GM19193 (cell line): ENCODE measurements around the gene GTPBP6.

Source experiments
- POLR2A ChIP-seq: IDR thresholded peaks from 4 replicates; pipeline ENCODE4 v1.6.1; 2011; ENCODE audit not compliant: insufficient read depth, insufficient read length; ENCODE audit errors: extremely low read depth

GTPBP6 gene

DNA sequence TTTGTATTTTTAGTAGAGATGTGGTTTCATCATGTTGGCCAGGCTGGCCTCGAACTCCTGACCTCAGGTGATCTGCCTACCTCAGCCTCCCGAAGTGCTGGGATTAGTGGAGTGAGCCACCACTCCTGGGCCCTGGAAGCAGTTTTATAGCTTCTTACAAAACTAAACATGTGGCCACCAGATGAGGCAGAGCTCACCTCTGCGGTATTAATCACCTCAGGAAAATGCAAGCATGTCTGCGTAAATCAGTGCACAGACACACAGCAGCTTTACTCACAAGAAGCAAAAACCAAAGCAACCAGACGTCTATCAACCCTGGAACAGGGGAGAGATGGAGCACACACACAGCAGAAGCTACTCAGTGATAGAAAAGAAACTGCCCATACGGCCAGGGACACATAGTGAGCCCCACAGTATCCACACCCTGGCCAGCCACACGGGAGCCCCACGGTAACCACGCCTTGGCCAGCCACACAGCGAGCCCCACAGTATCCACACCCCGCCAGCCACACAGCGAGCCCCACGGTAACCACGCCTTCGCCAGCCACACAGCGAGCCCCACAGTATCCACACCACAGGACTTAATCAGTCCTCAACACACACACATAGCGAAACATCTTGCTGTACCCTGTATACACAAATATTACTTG is 37.9 kb upstream of the GTPBP6 start:
- TF ChIP-seq POLR2A, result no peak

DNA sequence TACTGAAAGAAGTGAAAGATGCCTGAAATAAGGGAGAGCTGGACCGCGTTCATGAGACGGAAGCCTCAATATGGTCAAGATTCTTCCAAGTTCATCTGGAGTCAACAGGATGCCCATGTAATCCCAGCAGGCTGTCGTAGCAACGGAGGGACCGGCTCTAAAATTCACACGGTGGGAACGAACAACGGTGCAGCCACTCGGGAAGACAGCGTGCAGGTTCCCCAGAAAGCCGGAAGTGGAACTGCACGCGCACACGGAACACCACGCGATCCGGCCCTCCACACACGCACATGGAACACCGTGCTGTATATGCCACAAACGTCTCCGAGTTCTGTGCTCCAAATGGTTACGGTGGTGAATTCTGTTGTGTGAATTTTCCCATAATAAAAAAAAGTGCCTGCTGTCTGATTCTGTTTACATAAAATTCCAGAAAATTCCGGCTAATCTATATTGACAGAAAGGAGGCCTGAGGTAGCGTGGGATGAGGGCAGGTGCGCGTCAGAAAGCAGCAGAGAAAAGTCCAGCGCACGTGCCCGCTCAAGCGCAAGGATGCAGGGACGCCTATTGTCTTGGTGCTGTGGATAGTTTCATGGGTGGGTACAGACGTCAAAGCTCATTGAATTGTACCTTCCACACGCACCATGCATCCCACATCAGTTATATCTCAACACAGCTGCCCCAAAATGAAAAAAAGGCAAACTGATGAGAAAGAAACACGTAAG is 36.9 kb upstream of the GTPBP6 start:
- no peak for TF ChIP-seq POLR2A

DNA sequence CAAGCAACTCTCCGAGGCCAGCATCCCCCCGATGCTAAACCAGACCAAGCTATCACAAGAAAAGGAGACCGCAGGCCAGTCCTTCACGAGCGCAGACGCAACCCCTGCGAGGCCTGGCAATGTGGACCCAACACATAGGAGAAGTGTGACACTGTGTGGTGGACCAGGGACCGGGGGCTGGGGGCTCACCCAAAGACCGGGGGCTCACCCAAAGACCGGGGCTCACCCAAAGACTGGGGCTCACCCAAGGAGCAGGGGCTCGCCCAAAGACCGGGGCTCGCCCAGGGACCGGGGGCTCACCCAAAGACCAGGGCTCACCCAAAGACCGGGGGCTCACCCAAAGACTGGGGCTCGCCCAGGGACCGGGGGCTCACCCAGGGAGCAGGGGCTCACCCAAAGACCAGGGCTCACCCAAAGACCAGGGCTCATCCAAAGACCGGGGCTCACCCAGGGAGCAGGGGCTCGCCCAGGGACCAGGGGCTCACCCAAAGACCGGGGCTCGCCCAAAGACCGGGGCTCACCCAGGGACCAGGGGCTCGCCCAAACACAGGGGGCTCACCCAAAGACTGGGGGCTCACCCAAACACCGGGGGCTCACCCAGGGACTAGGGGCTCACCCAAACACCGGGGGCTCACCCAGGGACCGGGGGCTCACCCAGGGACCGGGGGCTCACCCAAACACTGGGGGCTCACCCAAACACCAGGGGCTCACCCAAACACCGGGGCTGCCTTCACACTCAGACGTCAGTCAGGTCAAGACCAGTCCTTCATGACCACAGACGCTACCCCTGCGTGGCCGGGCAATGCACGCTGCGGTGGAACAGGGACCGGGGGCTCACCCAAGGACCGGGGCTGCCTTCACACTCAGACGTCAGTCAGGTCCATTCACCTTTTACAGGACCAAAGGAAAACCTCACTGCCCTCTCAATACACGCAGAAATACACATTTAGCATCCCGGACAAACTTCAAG is 35.3 kb upstream of the GTPBP6 start:
- TF ChIP-seq POLR2A, result no peak

DNA sequence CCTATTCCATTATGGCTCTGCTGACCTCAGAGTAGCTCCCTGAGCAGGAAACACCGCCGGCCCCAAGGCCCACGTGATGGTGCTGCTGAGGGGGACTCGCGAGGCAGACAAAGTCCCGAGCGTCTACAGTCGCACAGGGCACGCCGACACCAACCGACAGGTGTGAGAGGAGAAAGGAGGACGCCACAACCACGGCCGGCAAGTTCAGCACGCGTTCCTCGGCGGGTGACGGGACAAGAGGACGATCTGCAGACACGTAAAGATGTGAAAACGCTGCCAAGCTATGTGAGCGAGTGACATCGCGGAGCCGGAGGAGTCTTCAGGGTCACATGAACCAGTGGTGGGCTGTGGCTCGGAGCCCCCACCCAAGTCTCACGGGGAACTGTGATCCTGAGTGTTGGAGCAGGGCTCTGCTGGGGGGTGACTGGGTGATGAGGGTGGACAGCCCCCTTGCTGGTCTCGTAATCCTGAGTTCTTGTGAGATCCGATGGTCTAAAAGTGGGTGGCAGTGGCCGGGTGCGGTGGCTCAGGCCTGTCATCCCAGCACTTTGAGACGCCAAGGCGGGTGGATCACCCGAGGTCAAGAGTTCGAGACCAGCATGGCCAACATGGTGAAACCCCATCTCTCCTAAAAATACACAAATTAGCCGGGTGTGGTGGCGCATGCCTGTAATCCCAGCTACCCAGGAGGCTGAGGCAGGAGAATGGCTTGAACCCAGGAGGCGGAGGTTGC is 34.2 kb upstream of the GTPBP6 start:
- TF ChIP-seq POLR2A, result no peak

DNA sequence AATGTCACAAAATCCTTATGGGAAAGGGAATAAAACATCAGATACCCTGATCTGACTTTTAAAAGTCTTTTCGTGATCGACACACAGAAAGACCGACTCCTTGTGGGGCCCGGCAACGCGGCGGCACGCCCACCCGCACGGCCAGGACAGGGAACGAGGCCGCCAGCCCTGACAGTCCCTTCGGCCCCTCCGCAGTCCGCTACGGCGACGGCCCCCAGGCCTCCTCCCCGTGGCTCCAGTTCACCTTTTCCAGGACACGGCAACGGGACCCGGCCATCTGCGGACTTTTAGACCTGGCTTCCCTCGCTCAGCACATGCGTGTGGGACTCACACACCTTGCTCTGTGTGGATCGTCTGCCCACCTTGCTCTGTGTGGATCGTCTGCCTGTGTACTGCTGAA is 33.6 kb upstream of the GTPBP6 start:
- no peak for TF ChIP-seq POLR2A

DNA sequence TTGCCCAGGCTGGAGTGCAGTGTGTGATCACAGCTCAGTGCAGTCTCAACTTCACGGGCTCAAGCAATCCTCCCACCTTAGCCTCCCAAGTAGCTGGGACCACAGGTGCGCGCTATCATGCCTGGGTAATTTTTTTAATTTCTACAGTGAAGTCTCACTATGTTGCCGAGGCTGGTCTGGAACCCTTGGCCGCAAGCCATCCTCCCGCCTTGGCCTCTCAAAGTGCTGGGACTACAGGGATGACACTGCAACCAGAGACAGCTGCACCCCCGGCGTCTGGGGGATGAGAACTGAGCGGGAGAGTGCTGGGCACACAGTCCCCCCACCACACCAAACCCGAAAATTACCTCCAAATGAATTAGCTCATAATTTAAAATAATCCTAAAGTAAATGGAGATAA is 33.1 kb upstream of the GTPBP6 start:
- no peak for TF ChIP-seq POLR2A

DNA sequence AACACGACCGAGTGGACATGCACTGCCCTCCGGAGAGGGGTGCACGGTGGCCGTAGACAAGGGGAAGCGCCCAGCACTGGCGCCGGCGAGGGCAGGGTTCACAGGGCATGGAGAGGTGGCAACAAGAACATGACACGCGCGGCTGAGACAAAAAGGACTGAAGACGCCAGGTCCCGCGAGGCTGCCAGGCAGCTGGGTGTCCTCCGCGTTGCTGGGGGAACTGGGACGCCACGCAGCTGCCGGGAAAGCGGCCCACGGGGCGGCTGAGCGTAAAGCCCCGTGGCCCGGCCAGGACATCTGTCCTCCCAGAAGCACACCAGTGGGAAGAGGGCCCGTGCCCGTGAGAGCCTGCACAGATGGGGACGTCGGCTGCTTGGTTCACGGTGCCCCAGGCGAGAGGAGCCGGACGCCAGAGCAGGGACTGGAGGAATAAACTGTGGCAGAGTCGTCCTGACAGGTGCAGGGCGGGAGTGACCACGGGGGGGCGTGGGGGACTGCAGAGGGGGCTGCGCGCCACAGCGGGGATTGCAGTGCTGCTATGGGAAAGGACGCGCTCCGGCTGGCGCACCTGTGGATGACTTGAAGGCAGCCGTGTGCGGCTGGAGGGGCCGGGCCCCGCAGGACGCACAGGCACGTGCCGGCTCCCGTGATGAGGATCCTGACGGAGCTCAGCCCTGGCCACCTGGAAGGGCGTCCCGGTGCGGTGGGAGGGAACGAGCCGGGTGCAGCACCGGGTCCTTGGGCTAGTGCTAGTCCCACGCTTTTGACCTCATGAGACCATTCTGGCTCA is 32.1 kb upstream of the GTPBP6 start:
- no peak for TF ChIP-seq POLR2A

DNA sequence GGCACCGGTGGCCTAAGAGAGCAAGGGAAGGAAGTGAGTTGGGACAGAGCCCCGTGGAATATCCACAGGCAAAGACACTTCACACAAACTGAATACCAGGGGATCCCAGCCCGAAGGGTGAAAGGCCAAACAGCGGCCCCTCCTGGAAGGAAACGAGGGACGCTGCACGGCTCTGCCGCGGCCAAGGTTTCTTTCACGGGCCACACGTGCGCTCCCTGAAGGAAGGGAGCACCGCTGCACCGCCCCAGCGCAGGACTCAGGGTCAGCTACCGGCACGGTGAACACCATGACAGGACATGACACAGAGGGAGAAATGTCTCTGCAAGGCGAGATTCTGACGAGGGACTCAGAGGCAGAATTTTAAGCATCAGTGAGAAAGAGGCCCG is 31.5 kb upstream of the GTPBP6 start:
- TF ChIP-seq POLR2A, result no peak

DNA sequence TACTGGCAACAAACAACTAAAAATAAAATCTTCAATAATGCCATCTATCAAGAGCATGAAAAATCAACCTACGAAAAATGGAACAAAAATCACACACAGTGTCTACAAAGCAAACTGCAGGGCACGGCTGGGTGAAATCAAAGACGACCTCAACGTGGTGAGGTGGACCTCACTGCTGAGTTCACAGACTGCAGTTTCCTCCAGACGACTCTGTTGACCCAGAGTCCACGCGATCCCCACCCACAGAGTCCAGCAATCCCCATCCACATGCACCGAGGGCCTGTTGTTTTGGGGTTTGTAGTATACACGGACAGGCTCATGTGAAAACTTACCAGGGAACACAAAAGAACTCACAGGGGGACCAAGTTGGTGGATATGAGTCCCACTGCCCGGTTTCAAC is 31.1 kb upstream of the GTPBP6 start:
- TF ChIP-seq POLR2A, result no peak

DNA sequence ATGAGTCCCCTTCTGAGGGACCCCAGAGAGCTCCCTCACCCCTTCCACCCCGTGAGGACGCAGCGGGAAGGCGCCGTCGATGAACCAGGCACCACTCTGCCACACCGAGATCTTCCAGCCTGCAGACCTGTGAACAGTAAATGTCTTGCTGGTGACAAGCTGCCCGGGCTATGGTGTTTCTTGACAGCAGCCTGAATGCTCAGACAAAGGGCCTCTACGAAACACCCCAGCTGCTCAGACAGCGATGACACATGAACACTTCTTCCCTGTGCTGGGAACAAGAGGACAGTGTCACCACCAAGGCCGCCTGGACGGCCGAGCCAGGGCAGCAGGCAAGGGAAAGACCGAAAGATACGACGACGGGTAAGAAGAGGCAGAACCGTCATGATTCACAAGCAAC is 30.6 kb upstream of the GTPBP6 start:
- no peak for TF ChIP-seq POLR2A

DNA sequence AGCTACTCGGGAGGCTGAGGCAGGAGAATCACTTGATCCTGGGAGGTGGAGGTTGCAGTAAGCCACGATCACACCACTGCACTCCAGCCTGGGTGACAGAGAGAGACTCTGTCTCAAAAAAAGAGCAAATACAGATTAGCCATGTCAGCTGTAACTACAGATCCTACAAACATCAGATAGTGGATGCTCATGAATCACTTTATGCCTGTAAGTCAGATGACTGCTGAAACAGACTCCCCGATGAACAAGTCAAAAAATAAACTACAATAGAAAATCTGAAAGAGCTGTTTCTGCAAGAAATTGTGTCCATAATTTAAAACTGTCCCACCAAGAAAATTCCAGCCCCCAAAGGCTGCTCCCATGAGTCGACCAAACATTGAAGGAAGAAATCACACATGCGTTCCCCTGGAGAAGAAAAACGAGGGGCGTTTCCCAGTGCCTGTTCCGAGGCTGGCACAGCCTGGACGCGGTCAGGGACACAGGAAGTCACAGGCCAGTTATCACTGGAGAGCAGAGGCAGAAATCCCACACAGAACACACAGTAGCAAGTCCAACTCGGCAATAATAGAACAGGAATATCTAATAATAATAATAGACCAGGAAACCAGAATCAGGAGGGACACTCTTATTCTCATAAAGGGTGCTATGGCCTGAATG is 30.0 kb upstream of the GTPBP6 start:
- no peak for TF ChIP-seq POLR2A

DNA sequence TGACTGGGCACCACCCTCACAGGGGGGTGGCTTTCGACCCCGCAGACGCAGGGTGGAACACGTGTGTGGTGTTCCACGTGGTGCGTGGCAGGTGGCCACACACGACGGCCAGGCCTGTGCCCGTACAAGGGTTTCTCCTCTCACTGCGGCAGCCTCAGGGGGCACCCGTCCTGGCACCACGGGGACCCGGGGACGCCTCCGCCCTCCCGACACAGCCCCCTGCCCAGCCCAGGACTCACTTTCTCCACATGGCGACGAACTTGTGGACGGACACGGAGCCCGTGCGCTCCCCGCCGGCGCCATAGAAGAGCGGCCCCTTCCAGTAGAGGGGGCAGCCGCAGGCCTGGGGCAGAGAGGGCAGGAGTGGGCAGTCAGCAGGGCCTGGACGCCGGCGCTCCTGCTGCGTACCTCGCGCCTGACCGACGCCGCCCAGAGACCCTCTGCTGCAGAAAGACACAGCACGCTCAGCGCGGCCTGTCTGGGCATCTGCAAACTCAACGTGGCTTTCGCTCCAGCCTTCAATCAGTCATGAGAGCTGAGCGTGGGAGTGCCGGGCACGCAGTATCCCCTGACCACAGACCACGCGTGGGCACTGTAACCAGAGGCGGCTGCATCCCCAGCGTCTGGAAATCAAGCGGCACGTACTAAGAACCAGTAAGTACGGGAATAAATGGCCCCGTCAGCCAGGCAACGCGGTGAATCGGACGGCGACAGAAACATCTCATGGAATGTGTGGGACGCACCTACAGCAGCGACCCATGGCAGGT is 28.9 kb upstream of the GTPBP6 start:
- TF ChIP-seq POLR2A, result no peak
